Esophagus muscularis mucosa (tissue), 4 donors: Measurements from ENCODE around the gene NMUR2.

Experiments
- CTCF ChIP-seq, 3 experiments: fragments of 200-600 bp in 2 of 3; fragments of 450-650 bp in 1 of 3; sonication (generic) in 2 of 3; IDR thresholded peaks; one replicate each; pipeline ENCODE4 v1.5.1; 2017 to 2019; ENCODE audit warnings: antibody characterized with exemption in 3 of 3, mild to moderate bottlenecking in 2 of 3, moderate library complexity in 1 of 3
- EP300 ChIP-seq: sonication (generic); formaldehyde crosslinking; IDR thresholded peaks from one replicate; pipeline ENCODE4 v1.6.1; 2017; ENCODE audit warnings: antibody characterized with exemption
- POLR2A ChIP-seq: fragments of 450-650 bp; IDR thresholded peaks from one replicate; pipeline ENCODE4 v1.6.1; 2017; ENCODE audit warnings: antibody characterized with exemption, moderate library complexity, mild to moderate bottlenecking, low read depth
- POLR2AphosphoS5 ChIP-seq, 2 donors: sonication (generic); formaldehyde crosslinking; IDR thresholded peaks; one replicate each; pipeline ENCODE4 v1.6.1; 2017; ENCODE audit warnings: antibody characterized with exemption in 2 of 2

GRCh38 chr5:152364172-152364571 is 40.9 kb downstream of the NMUR2 start:
- TF ChIP-seq POLR2A = no peak
- TF ChIP-seq CTCF (IDR thresholded peaks at IDR 0.05) = no peak
- TF ChIP-seq EP300 = no peak
- no peak for TF ChIP-seq POLR2AphosphoS5 (IDR thresholded peaks at IDR 0.05)
